Hematopoietic multipotent progenitor cell treated with erythropoietin and hydrocortisone succinate and interleukin-3 and kit ligand, for 4 days (in vitro differentiated cells): ENCODE data around the gene CBFA2T3.

Experiments used
- DNase-seq: peaks from one replicate; pipeline ENCODE4 v3.0.0-alpha.2; 2015

Gene CBFA2T3

GRCh38 chr16:88830783-88831182 is 146.2 kb downstream of the CBFA2T3 start:
- no peak for DNase-seq

- DNase-seq = no peak
Observed at GRCh38 chr16:88830258-88830657, 146.7 kb downstream of the CBFA2T3 start.

GRCh38 chr16:88828711-88829110 is 148.3 kb downstream of the CBFA2T3 start:
- no peak for DNase-seq

GRCh38 chr16:88827727-88828126 is 149.3 kb downstream of the CBFA2T3 start:
- DNase-seq = no peak

- DNase-seq = no peak
Observed at GRCh38 chr16:88826070-88826840, 150.8 kb downstream of the CBFA2T3 start.

GRCh38 chr16:88825146-88825545 is 151.9 kb downstream of the CBFA2T3 start:
- DNase-seq = no peak
